Measurements from ENCODE around the gene DOK6.
"Not testable (repeated sequence)": the region's sequence is repeated elsewhere in the genome, so short reads cannot be mapped to it uniquely, and the experiment has no call there.

The DOK6 gene

GRCh38 chr18:69400253-69400975, at the start of gene DOK6:
DOK6 (plus strand) TSS chr18:69400888.
- Histone ChIP-seq H3K9me3 (ENCODE audit: low read length) (peaks cover 2% of the 10 kb centered on the region), H3K4me3 (ENCODE audit: low read length) (peak within 1 kb of the TSS; percentile 58), H2AFZ (ENCODE audit: low read depth, low read length) (peak within 1 kb of the TSS; percentile 88), H3K36me3 (ENCODE audit: insufficient read depth, low read length) (no peaks in the 10 kb centered on the region), H3K4me1 (ENCODE audit: insufficient read depth, low read length) (peaks cover 10% of the 10 kb centered on the region), H3K27me3 (ENCODE audit: insufficient read depth, low read length) (no peaks in the 10 kb centered on the region)

DNA sequence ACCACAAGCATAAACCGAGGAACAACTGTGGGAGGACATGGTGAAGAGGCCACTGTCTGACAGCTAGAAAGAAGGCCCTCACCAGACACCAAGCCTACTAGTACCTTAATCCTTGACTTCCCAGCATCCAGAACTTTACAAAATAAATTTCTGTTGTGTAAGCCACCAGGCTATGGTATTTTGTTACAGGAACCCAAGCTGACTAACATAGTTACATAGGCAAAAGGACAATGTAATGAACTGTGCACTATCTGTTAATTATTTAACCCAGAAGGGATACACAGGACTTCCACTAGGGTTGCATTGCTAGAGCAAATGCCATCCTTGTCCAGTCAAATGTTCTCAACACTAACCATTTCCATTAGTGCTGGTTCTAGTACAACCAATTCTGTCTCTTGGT, 47.7 kb upstream of the DOK6 start:
- no peak overlapping the region for H3K4me3 ChIP-seq (ENCODE audit: low read length)
- no peak overlapping the region for H2AFZ ChIP-seq (ENCODE audit: low read depth, low read length)
- H3K36me3 ChIP-seq (ENCODE audit: insufficient read depth, low read length) = no peaks in the 10 kb centered on the region
- H3K9me3 ChIP-seq (ENCODE audit: low read length) = no peaks in the 10 kb centered on the region
- H3K4me1 ChIP-seq (ENCODE audit: insufficient read depth, low read length) = no peaks in the 10 kb centered on the region
- no peaks in the 10 kb centered on the region for H3K27me3 ChIP-seq (ENCODE audit: insufficient read depth, low read length)

- Histone ChIP-seq H3K4me3 (ENCODE audit: low read length) (no peak overlapping the region), H3K9me3 (ENCODE audit: low read length) (no peaks in the 10 kb centered on the region), H3K36me3 (ENCODE audit: insufficient read depth, low read length) (no peaks in the 10 kb centered on the region), H3K27me3 (ENCODE audit: insufficient read depth, low read length) (no peaks in the 10 kb centered on the region), H2AFZ (ENCODE audit: low read depth, low read length) (no peak overlapping the region), H3K4me1 (ENCODE audit: insufficient read depth, low read length) (no peaks in the 10 kb centered on the region)
Measured at GRCh38 chr18:69357590-69357989, 43.1 kb upstream of the DOK6 start.

- no peaks in the 10 kb centered on the region for H3K4me1 ChIP-seq (ENCODE audit: insufficient read depth, low read length)
- no peak overlapping the region for H2AFZ ChIP-seq (ENCODE audit: low read depth, low read length)
- no peaks in the 10 kb centered on the region for H3K9me3 ChIP-seq (ENCODE audit: low read length)
- no peaks in the 10 kb centered on the region for H3K27me3 ChIP-seq (ENCODE audit: insufficient read depth, low read length)
- H3K4me3 ChIP-seq (ENCODE audit: low read length) = no peak overlapping the region
- no peaks in the 10 kb centered on the region for H3K36me3 ChIP-seq (ENCODE audit: insufficient read depth, low read length)
Measured at GRCh38 chr18:69358212-69358895, 42.3 kb upstream of the DOK6 start.

DNA sequence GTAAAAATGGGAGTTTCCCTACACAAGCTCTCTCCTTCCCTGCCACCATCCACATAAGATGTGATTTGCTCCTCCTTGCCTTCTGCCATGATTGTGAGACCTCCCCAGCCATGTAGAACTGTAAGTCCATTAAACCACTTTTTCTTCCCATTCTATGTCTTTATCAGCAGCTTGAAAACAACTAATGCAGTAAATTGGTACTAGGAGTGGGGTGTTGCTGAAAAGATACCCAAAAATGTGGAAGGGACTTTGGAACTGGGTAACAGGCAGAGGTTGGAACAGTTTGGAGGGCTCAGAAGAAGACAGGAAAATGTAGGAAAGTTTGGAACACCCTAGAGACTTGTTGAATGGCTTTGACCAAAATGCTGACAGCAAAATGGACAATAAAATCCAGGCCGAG, 40.9 kb upstream of the DOK6 start:
- not testable (repeated sequence) for H3K4me1 ChIP-seq (ENCODE audit: insufficient read depth, low read length); H3K9me3 ChIP-seq (ENCODE audit: low read length); H3K27me3 ChIP-seq (ENCODE audit: insufficient read depth, low read length); H2AFZ ChIP-seq (ENCODE audit: low read depth, low read length); H3K4me3 ChIP-seq (ENCODE audit: low read length); H3K36me3 ChIP-seq (ENCODE audit: insufficient read depth, low read length)

- H2AFZ ChIP-seq (ENCODE audit: low read depth, low read length) = no peak overlapping the region
- no peaks in the 10 kb centered on the region for H3K27me3 ChIP-seq (ENCODE audit: insufficient read depth, low read length)
- no peaks in the 10 kb centered on the region for H3K9me3 ChIP-seq (ENCODE audit: low read length)
- no peak overlapping the region for H3K4me3 ChIP-seq (ENCODE audit: low read length)
- H3K36me3 ChIP-seq (ENCODE audit: insufficient read depth, low read length) = no peaks in the 10 kb centered on the region
- no peaks in the 10 kb centered on the region for H3K4me1 ChIP-seq (ENCODE audit: insufficient read depth, low read length)
Measured at GRCh38 chr18:69364930-69365329, 35.8 kb upstream of the DOK6 start.

GRCh38 chr18:69365658-69366057, 35.0 kb upstream of the DOK6 start:
- no peak overlapping the region for H3K4me3 ChIP-seq (ENCODE audit: low read length)
- no peaks in the 10 kb centered on the region for H3K36me3 ChIP-seq (ENCODE audit: insufficient read depth, low read length)
- H3K4me1 ChIP-seq (ENCODE audit: insufficient read depth, low read length) = no peaks in the 10 kb centered on the region
- no peaks in the 10 kb centered on the region for H3K9me3 ChIP-seq (ENCODE audit: low read length)
- no peak overlapping the region for H2AFZ ChIP-seq (ENCODE audit: low read depth, low read length)
- no peaks in the 10 kb centered on the region for H3K27me3 ChIP-seq (ENCODE audit: insufficient read depth, low read length)

DNA sequence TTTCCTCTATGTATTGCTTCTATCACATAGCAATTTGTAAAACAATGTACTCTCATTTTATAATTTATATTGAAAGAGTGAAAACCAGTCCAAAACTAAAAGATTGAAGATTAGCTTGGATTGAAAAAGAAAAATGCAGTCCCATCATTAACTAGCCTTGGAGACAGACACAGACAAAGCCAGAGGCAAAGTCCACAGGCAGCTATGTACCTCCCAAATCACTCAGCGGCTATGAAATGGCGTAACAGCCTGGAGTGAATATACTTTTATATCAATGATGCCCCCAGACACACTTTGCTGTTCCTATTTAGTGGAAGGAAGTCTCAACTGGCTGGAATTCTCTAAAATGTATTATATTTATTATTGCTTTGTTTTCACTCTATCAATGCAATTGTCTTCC, 33.6 kb upstream of the DOK6 start:
- H3K27me3 ChIP-seq (ENCODE audit: insufficient read depth, low read length) = no peaks in the 10 kb centered on the region
- H3K4me1 ChIP-seq (ENCODE audit: insufficient read depth, low read length) = no peaks in the 10 kb centered on the region
- no peak overlapping the region for H3K4me3 ChIP-seq (ENCODE audit: low read length)
- H3K36me3 ChIP-seq (ENCODE audit: insufficient read depth, low read length) = no peaks in the 10 kb centered on the region
- no peaks in the 10 kb centered on the region for H3K9me3 ChIP-seq (ENCODE audit: low read length)
- H2AFZ ChIP-seq (ENCODE audit: low read depth, low read length) = no peak overlapping the region

- Histone ChIP-seq H2AFZ (ENCODE audit: low read depth, low read length) (no peak overlapping the region), H3K4me3 (ENCODE audit: low read length) (no peak overlapping the region), H3K27me3 (ENCODE audit: insufficient read depth, low read length) (no peaks in the 10 kb centered on the region), H3K4me1 (ENCODE audit: insufficient read depth, low read length) (no peaks in the 10 kb centered on the region), H3K36me3 (ENCODE audit: insufficient read depth, low read length) (no peaks in the 10 kb centered on the region), H3K9me3 (ENCODE audit: low read length) (no peaks in the 10 kb centered on the region)
Measured at GRCh38 chr18:69371729-69372128, 29.0 kb upstream of the DOK6 start.

DNA sequence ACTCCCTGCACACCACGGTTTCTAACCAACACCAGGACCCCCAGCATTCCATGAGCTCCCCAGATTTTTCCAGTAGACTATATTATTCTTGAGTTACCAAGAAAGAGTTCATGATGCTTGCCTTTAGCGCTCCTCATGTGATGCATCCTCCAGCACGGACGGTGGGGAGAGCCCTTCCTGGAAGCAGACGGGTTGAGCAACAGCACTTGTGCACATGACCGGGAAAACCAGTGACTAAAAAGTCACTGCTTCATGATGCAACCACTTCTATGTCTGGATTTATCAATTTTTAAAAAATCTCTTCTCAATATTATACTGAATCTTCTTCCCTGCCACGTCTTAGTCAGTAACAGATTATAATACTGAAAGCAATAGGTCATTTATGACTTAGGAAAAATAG, 20.4 kb upstream of the DOK6 start:
- Histone ChIP-seq H3K4me1 (ENCODE audit: insufficient read depth, low read length) (no peaks in the 10 kb centered on the region), H3K36me3 (ENCODE audit: insufficient read depth, low read length) (no peaks in the 10 kb centered on the region), H3K27me3 (ENCODE audit: insufficient read depth, low read length) (no peaks in the 10 kb centered on the region), H2AFZ (ENCODE audit: low read depth, low read length) (no peak overlapping the region), H3K4me3 (ENCODE audit: low read length) (no peak overlapping the region), H3K9me3 (ENCODE audit: low read length) (no peaks in the 10 kb centered on the region)

DNA sequence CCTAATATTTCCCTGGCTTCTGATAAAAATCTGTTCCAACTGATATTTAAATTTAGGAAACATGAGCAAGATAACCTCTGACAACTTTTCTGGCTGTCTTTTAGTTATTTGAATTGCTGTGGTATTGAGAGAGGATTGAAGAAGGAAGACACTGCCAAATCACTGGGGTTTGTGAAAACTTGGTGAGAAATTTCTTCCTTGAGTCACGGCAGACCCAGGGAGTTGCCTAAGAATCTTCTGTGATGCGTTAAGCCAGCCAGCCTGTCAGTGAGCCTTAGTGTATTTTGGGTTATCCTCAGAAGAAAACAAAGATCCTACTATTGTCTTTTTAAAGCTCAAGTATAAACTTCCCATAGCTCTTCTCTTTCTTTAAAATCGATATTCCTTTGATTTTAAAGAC, 17.5 kb upstream of the DOK6 start:
- Histone ChIP-seq H3K27me3 (ENCODE audit: insufficient read depth, low read length) (no peaks in the 10 kb centered on the region), H2AFZ (ENCODE audit: low read depth, low read length) (no peak overlapping the region), H3K4me3 (ENCODE audit: low read length) (no peak overlapping the region), H3K36me3 (ENCODE audit: insufficient read depth, low read length) (no peaks in the 10 kb centered on the region), H3K9me3 (ENCODE audit: low read length) (no peaks in the 10 kb centered on the region), H3K4me1 (ENCODE audit: insufficient read depth, low read length) (no peaks in the 10 kb centered on the region)

DNA sequence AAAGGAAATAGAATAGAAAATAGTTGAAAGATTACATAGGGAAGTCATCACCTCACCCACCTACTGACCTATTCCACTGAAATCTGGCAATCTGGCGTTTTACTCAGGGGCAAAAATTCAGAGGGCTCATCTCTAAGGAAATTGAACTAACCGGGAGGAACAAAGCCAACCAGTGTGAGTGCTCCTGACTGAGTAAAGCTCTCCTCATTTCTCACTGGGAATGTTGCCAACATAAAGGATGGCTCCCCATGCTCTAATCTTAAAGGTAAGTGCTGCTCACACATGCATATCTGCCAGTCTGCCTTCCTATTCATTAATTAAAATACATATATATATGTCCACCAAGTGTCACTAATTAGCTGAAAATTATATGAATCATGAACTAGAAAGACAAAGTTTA, 13.5 kb upstream of the DOK6 start:
- Histone ChIP-seq H2AFZ (ENCODE audit: low read depth, low read length) (no peak overlapping the region), H3K4me1 (ENCODE audit: insufficient read depth, low read length) (no peaks in the 10 kb centered on the region), H3K4me3 (ENCODE audit: low read length) (no peak overlapping the region), H3K27me3 (ENCODE audit: insufficient read depth, low read length) (no peaks in the 10 kb centered on the region), H3K36me3 (ENCODE audit: insufficient read depth, low read length) (no peaks in the 10 kb centered on the region), H3K9me3 (ENCODE audit: low read length) (no peaks in the 10 kb centered on the region)

- no peaks in the 10 kb centered on the region for H3K27me3 ChIP-seq (ENCODE audit: insufficient read depth, low read length)
Measured at GRCh38 chr18:69388222-69388621, 12.5 kb upstream of the DOK6 start.

GRCh38 chr18:69397096-69397495, 3.6 kb upstream of the DOK6 start:
- no peak overlapping the region for H2AFZ ChIP-seq (ENCODE audit: low read depth, low read length)
- no peak overlapping the region for H3K4me3 ChIP-seq (ENCODE audit: low read length)
- peaks cover 10% of the 10 kb centered on the region for H3K4me1 ChIP-seq (ENCODE audit: insufficient read depth, low read length)
- no peaks in the 10 kb centered on the region for H3K27me3 ChIP-seq (ENCODE audit: insufficient read depth, low read length)
- H3K36me3 ChIP-seq (ENCODE audit: insufficient read depth, low read length) = no peaks in the 10 kb centered on the region
- H3K9me3 ChIP-seq (ENCODE audit: low read length) = no peaks in the 10 kb centered on the region

More at GRCh38 chr18:69388222-69388621, 12.5 kb upstream of the DOK6 start:
- Histone ChIP-seq H3K4me3 (ENCODE audit: low read length) (no peak overlapping the region), H2AFZ (ENCODE audit: low read depth, low read length) (no peak overlapping the region), H3K36me3 (ENCODE audit: insufficient read depth, low read length) (no peaks in the 10 kb centered on the region), H3K4me1 (ENCODE audit: insufficient read depth, low read length) (no peaks in the 10 kb centered on the region), H3K9me3 (ENCODE audit: low read length) (no peaks in the 10 kb centered on the region)
